Thyroid gland (tissue), 4 donors: ENCODE measurements around the gene KLF1. TPM values are rescaled to one million over a fixed set of nuclear protein-coding genes. Genes with fewer than 3 reads are reported as not detected.

Source experiments
- DNase-seq, 2 donors: peaks; one replicate each; pipeline ENCODE4 v3.0.0-alpha.2; 2019
- H3K27ac ChIP-seq, 3 donors: fragments of 200-600 bp; sonication (generic); 1 replicate in 2 of 3; 2 replicates in 1 of 3; pipeline ENCODE4 v1.5.1; 2016 to 2019; ENCODE audit warnings: mild to moderate bottlenecking in 1 of 3, moderate library complexity in 1 of 3
- H3K27me3 ChIP-seq: fragments of 200-600 bp; sonication (generic); one replicate; pipeline ENCODE4 v1.5.1; 2019
- H3K36me3 ChIP-seq, 2 donors: fragments of 200-600 bp; sonication (generic); one replicate each; pipeline ENCODE4 v1.5.1; 2016 to 2019
- H3K4me1 ChIP-seq, 2 donors: fragments of 200-600 bp; sonication (generic); one replicate each; pipeline ENCODE4 v1.5.1; 2017 to 2019
- H3K4me3 ChIP-seq, 3 donors: fragments of 200-600 bp; sonication (generic); replicated peaks in 1 of 3; 1 replicate in 2 of 3; 2 replicates in 1 of 3; pipeline ENCODE4 v1.5.1; 2016; ENCODE audit warnings: mild to moderate bottlenecking in 1 of 3
- H3K9me3 ChIP-seq: fragments of 200-600 bp; sonication (generic); one replicate; pipeline ENCODE4 v1.5.1; 2017
- CTCF ChIP-seq, 6 experiments: fragments of 200-600 bp in 3 of 6; fragments of 450-650 bp in 3 of 6; sonication (generic) in 3 of 6; IDR thresholded peaks; one replicate each; pipeline ENCODE4 v1.5.1; 2016 to 2019; ENCODE audit warnings: antibody characterized with exemption in 6 of 6, mild to moderate bottlenecking in 2 of 6, inconsistent platforms in 1 of 6, moderate library complexity in 1 of 6
- POLR2A ChIP-seq, 2 donors: fragments of 450-650 bp; IDR thresholded peaks; one replicate each; pipeline ENCODE4 v1.6.1; 2017; ENCODE audit warnings: antibody characterized with exemption in 2 of 2, mild to moderate bottlenecking in 2 of 2, moderate library complexity in 1 of 2
- WGBS, 2 donors: methylation state at CpG; one replicate each; pipeline ENCODE4 v1.1.5; 2017; 5-methylcytosine and 5-hydroxymethylcytosine counted together
- intact Hi-C: fragments of 100-400 bp; cut with DNase I; formaldehyde crosslinking; loops from one replicate; pipeline ENCODE4 v1.15.1; 2023
- total RNA-seq, 4 donors: library from RNA; depleted of rRNA; stranded (reverse); fragments of >200 nt; gene quantifications; one replicate each; pipeline ENCODE4 v1.2.3, GENCODE V29; 2016

Gene KLF1
- total RNA-seq, 4 donors from 2014 or later: not detected

- TF ChIP-seq CTCF (IDR thresholded peaks at IDR 0.05) (peak in 2 of 6 experiments; percentile 0 to 11), POLR2A (IDR thresholded peaks at IDR 0.05) (no peak)
- no peaks in the 10 kb centered on the region for H3K9me3 ChIP-seq
- H3K4me3 ChIP-seq: peak overlapping the region in 1 of 3 donors; percentile 33
- peak overlapping the region in 1 of 3 donors; percentile 41 for H3K27ac ChIP-seq
- no peaks in the 10 kb centered on the region for H3K36me3 ChIP-seq
- intact Hi-C loops: loop anchor here (2.0 to 10.0 kb wide), 2 partner anchors 49 to 79 kb away; partner anchors contain the start of genes CALR and FARSA
- H3K27me3 ChIP-seq: no peaks in the 10 kb centered on the region
- peaks cover 12 to 14% of the 10 kb centered on the region in 2 donors for H3K4me1 ChIP-seq
- 27 to 31% methylated on average over 11 to 16 of the region's 53 CpGs for WGBS, 2 donors
- no peak for DNase-seq
Observed at GRCh38 chr19:12885749-12886650, 1.0 kb downstream of the KLF1 start.

- Histone ChIP-seq H3K27me3 (no peaks in the 10 kb centered on the region), H3K4me3 (peak overlapping the region in 1 of 3 donors; percentile 33), H3K4me1 (peaks cover 14 to 19% of the 10 kb centered on the region in 2 donors), H3K36me3 (no peaks in the 10 kb centered on the region), H3K27ac (peak overlapping the region in 1 of 3 donors; percentile 41), H3K9me3 (no peaks in the 10 kb centered on the region)
- intact Hi-C loops: loop anchor here (10.0 kb wide), 1 partner anchor 50 kb away; the partner anchor contains the start of genes CALR and FARSA
- DNase-seq: peak; percentile 93 to 94
- WGBS, 2 donors: 10 to 17% methylated on average over 15 to 24 of the region's 73 CpGs
- TF ChIP-seq CTCF (IDR thresholded peaks at IDR 0.05) (peak; percentile 44 to 74 (median 56)), POLR2A (IDR thresholded peaks at IDR 0.05) (peak in 1 of 2 donors; percentile 43)
Observed at GRCh38 chr19:12884926-12885748, 1.9 kb downstream of the KLF1 start.

- 66 to 73% methylated on average over 12 of the region's 12 CpGs for WGBS, 2 donors
- Histone ChIP-seq H3K4me1 (peaks cover 14 to 21% of the 10 kb centered on the region in 2 donors), H3K27ac (no peak overlapping the region), H3K27me3 (no peaks in the 10 kb centered on the region), H3K36me3 (no peaks in the 10 kb centered on the region), H3K4me3 (no peak overlapping the region), H3K9me3 (no peaks in the 10 kb centered on the region)
- no peak for TF ChIP-seq POLR2A (IDR thresholded peaks at IDR 0.05)
- no peak for TF ChIP-seq CTCF (IDR thresholded peaks at IDR 0.05)
- intact Hi-C loops: loop anchor here (10.0 kb wide), 1 partner anchor 50 kb away; the partner anchor contains the start of genes CALR and FARSA
- DNase-seq: no peak
Observed at GRCh38 chr19:12884627-12884925, 2.4 kb downstream of the KLF1 start.

- WGBS, 2 donors: 94 to 97% methylated on average over 2 to 3 of the region's 3 CpGs
Observed at GRCh38 chr19:12884202-12884601, 2.8 kb downstream of the KLF1 start.

More at GRCh38 chr19:12884202-12884601, 2.8 kb downstream of the KLF1 start:
- no peaks in the 10 kb centered on the region for H3K27me3 ChIP-seq
- H3K4me1 ChIP-seq: peaks cover 14 to 21% of the 10 kb centered on the region in 2 donors
- no peaks in the 10 kb centered on the region for H3K9me3 ChIP-seq
- no peak for DNase-seq
- intact Hi-C loops: loop anchor here (10.0 kb wide), 1 partner anchor 51 kb away; the partner anchor contains the start of genes CALR and FARSA
- no peak overlapping the region for H3K27ac ChIP-seq
- no peaks in the 10 kb centered on the region for H3K36me3 ChIP-seq
- no peak for TF ChIP-seq CTCF (IDR thresholded peaks at IDR 0.05)
- no peak for TF ChIP-seq POLR2A (IDR thresholded peaks at IDR 0.05)
- no peak overlapping the region for H3K4me3 ChIP-seq
